Uterus (tissue), 2 donors: Measurements from ENCODE around the gene PSMA7.

Experiments
- CTCF ChIP-seq, 4 experiments: fragments of 200-600 bp in 2 of 4; fragments of 450-650 bp in 2 of 4; sonication (generic) in 2 of 4; IDR thresholded peaks; one replicate each; pipeline ENCODE4 v1.5.1; 2016 to 2019; ENCODE audit warnings: antibody characterized with exemption in 4 of 4, mild to moderate bottlenecking in 2 of 4, moderate library complexity in 1 of 4
- POLR2A ChIP-seq, 2 donors: fragments of 450-650 bp; IDR thresholded peaks; one replicate each; pipeline ENCODE4 v1.6.1; 2016; ENCODE audit warnings: antibody characterized with exemption in 2 of 2, mild to moderate bottlenecking in 1 of 2, moderate library complexity in 1 of 2

- TF ChIP-seq CTCF (IDR thresholded peaks at IDR 0.05) (no peak), POLR2A (IDR thresholded peaks at IDR 0.05) (no peak)
Measured at GRCh38 chr20:62163986-62164762, 21.0 kb upstream of the PSMA7 start.
